ENCODE measurements around the gene CDHR5. TPM values are rescaled to one million over a fixed set of nuclear protein-coding genes. Genes with fewer than 3 reads are reported as not detected.

Gene CDHR5
- total RNA-seq, 1 donor from 2014 or later, result not detected

- no peaks in the 10 kb centered on the region for H3K27me3 ChIP-seq
- peaks cover 29% of the 10 kb centered on the region for H3K36me3 Mint-ChIP-seq
- no peaks in the 10 kb centered on the region for H3F3A ChIP-seq (ENCODE audit: low read depth)
- no peaks in the 10 kb centered on the region for H3K9me3 ChIP-seq (ENCODE audit: low read depth)
- no peak overlapping the region for H3K27ac Mint-ChIP-seq
- H3K4me1 ChIP-seq, result no peaks in the 10 kb centered on the region
- H3K4me3 ChIP-seq, result no peak overlapping the region
- no peak overlapping the region for H2AFZ ChIP-seq (replicated peaks)
- no peak overlapping the region for H3K4me3 Mint-ChIP-seq
- no peak overlapping the region for H3K9ac ChIP-seq
- no peaks in the 10 kb centered on the region for H3K36me3 ChIP-seq
- H3K27ac ChIP-seq, result no peak overlapping the region
- H3K9me3 Mint-ChIP-seq, result no peaks in the 10 kb centered on the region
- no peak overlapping the region for H3K4me2 ChIP-seq
- TF ChIP-seq EZH2 (IDR thresholded peaks at IDR 0.05), result no peak
- no peak for TF ChIP-seq EZH2phosphoT487 (IDR thresholded peaks at IDR 0.05)
- H3K27me3 Mint-ChIP-seq (ENCODE audit: insufficient read depth, low read depth), result peaks cover 2% of the 10 kb centered on the region
- H3K4me1 Mint-ChIP-seq, result no peaks in the 10 kb centered on the region
- DNase-seq (ENCODE audit: low spot score), result no peak
- peaks cover 23% of the 10 kb centered on the region for H4K20me1 ChIP-seq (ENCODE audit: low read depth)
- no peaks in the 10 kb centered on the region for H3K79me2 ChIP-seq (ENCODE audit: low read depth)
Measured at GRCh38 chr11:596374-596773, 28.4 kb downstream of the CDHR5 start.

GRCh38 chr11:595400-595799 lies 29.4 kb downstream of the CDHR5 start:
- Histone ChIP-seq H4K20me1 (ENCODE audit: low read depth) (peaks cover 29% of the 10 kb centered on the region), H3K79me2 (ENCODE audit: low read depth) (no peaks in the 10 kb centered on the region), H3K4me3 (no peak overlapping the region), H3K9ac (no peak overlapping the region), H3F3A (ENCODE audit: low read depth) (no peaks in the 10 kb centered on the region), H3K36me3 (no peaks in the 10 kb centered on the region), H3K9me3 (ENCODE audit: low read depth) (no peaks in the 10 kb centered on the region), H3K27ac (no peak overlapping the region), H3K4me1 (no peaks in the 10 kb centered on the region), H2AFZ (replicated peaks) (no peak overlapping the region), H3K4me2 (no peak overlapping the region), H3K27me3 (no peaks in the 10 kb centered on the region)
- Mint-ChIP-seq H3K4me1 (no peaks in the 10 kb centered on the region), H3K9me3 (no peaks in the 10 kb centered on the region), H3K27me3 (ENCODE audit: insufficient read depth, low read depth) (peaks cover 5% of the 10 kb centered on the region), H3K4me3 (no peak overlapping the region), H3K36me3 (peaks cover 28% of the 10 kb centered on the region), H3K27ac (no peak overlapping the region)
- TF ChIP-seq EZH2phosphoT487 (IDR thresholded peaks at IDR 0.05) (no peak), CTCF (IDR thresholded peaks at IDR 0.05) (no peak), EZH2 (IDR thresholded peaks at IDR 0.05) (no peak)
- no peak for DNase-seq (ENCODE audit: low spot score)

GRCh38 chr11:593347-593746 lies 31.4 kb downstream of the CDHR5 start:
- Histone ChIP-seq H3F3A (ENCODE audit: low read depth) (no peaks in the 10 kb centered on the region), H3K36me3 (no peaks in the 10 kb centered on the region), H3K27me3 (no peaks in the 10 kb centered on the region), H3K4me2 (no peak overlapping the region), H3K4me1 (no peaks in the 10 kb centered on the region), H3K27ac (no peak overlapping the region), H3K9me3 (ENCODE audit: low read depth) (no peaks in the 10 kb centered on the region), H3K79me2 (ENCODE audit: low read depth) (peaks cover 9% of the 10 kb centered on the region), H4K20me1 (ENCODE audit: low read depth) (peaks cover 23% of the 10 kb centered on the region), H2AFZ (replicated peaks) (no peak overlapping the region), H3K4me3 (no peak overlapping the region), H3K9ac (no peak overlapping the region)
- Mint-ChIP-seq H3K27me3 (ENCODE audit: insufficient read depth, low read depth) (peaks cover 7% of the 10 kb centered on the region), H3K9me3 (no peaks in the 10 kb centered on the region), H3K4me3 (no peak overlapping the region), H3K4me1 (no peaks in the 10 kb centered on the region), H3K27ac (no peak overlapping the region), H3K36me3 (peaks cover 34% of the 10 kb centered on the region)
- TF ChIP-seq EZH2 (IDR thresholded peaks at IDR 0.05) (no peak), EZH2phosphoT487 (IDR thresholded peaks at IDR 0.05) (no peak), CTCF (IDR thresholded peaks at IDR 0.05) (no peak)
- no peak for DNase-seq (ENCODE audit: low spot score)

- Histone ChIP-seq H3K27ac (no peak overlapping the region), H3K27me3 (no peaks in the 10 kb centered on the region), H3K79me2 (ENCODE audit: low read depth) (peaks cover 10% of the 10 kb centered on the region), H3K4me1 (no peaks in the 10 kb centered on the region), H2AFZ (replicated peaks) (no peak overlapping the region), H3K36me3 (no peaks in the 10 kb centered on the region), H3K4me2 (no peak overlapping the region), H4K20me1 (ENCODE audit: low read depth) (peaks cover 23% of the 10 kb centered on the region), H3F3A (ENCODE audit: low read depth) (no peaks in the 10 kb centered on the region), H3K4me3 (no peak overlapping the region), H3K9ac (no peak overlapping the region), H3K9me3 (ENCODE audit: low read depth) (no peaks in the 10 kb centered on the region)
- Mint-ChIP-seq H3K27me3 (ENCODE audit: insufficient read depth, low read depth) (peaks cover 8% of the 10 kb centered on the region), H3K27ac (no peak overlapping the region), H3K36me3 (peaks cover 34% of the 10 kb centered on the region), H3K4me1 (no peaks in the 10 kb centered on the region), H3K4me3 (no peak overlapping the region), H3K9me3 (no peaks in the 10 kb centered on the region)
- DNase-seq (ENCODE audit: low spot score), result no peak
- TF ChIP-seq CTCF (IDR thresholded peaks at IDR 0.05), result no peak
Measured at GRCh38 chr11:592918-593317, 31.8 kb downstream of the CDHR5 start.
